ENCODE measurements around the gene TMED6. TPM values are rescaled to one million over a fixed set of nuclear protein-coding genes. Genes with fewer than 3 reads are reported as not detected.

TMED6 gene
- total RNA-seq, 1 experiment from 2014 or later = 0.91 TPM

GRCh38 chr16:69366431-69366830, 14.8 kb upstream of the TMED6 start:
- no peak for DNase-seq (ENCODE audit: low read depth, low spot score)
- CTCF ChIA-PET = no interaction called here
- Histone ChIP-seq H3K27me3 (ENCODE audit: insufficient read depth, low read length) (no peaks in the 10 kb centered on the region), H3K9me3 (ENCODE audit: control insufficient read depth in 1 of 2, insufficient read depth in 1 of 2, low read depth in 1 of 2, low read length in 2 of 2) (no peaks in the 10 kb centered on the region), H3K79me2 (ENCODE audit: insufficient read depth, low read length) (peaks cover 37% of the 10 kb centered on the region), H2AFZ (ENCODE audit: low read depth, low read length, poor library complexity, severe bottlenecking) (no peak overlapping the region), H3K27ac (ENCODE audit: low read depth, low read length) (no peak overlapping the region), H3K4me2 (ENCODE audit: low read length) (no peak overlapping the region), H4K20me1 (ENCODE audit: insufficient read depth) (no peaks in the 10 kb centered on the region), H3K9ac (ENCODE audit: low read length) (no peak overlapping the region), H3K4me3 (replicated peaks in 1 of 2; ENCODE audit: low read depth in 1 of 2, low read length in 2 of 2) (no peak overlapping the region), H3K4me1 (ENCODE audit: control insufficient read depth in 1 of 2, insufficient read depth in 2 of 2, low read length in 2 of 2) (peaks cover 0 to 8% of the 10 kb centered on the region in 2 experiments; a peak in 1 of 4 replicates), H3K36me3 (ENCODE audit: control insufficient read depth in 1 of 2, insufficient read depth in 2 of 2, low read length in 2 of 2) (peaks cover 53 to 67% of the 10 kb centered on the region in 2 experiments), H3K9me2 (ENCODE audit: insufficient read depth) (no peaks in the 10 kb centered on the region)
- intact Hi-C loops (cut with micrococcal nuclease) = no loop called here
- RAD21 ChIA-PET (ENCODE audit: low non-redundant PET in 1 of 2, low total read pairs in 2 of 2, uncharacterized antibody in 2 of 2, unreplicated experiment in 2 of 2) = no interaction called here
- TF ChIP-seq POLR2A (IDR thresholded peaks at IDR 0.05; ENCODE audit: borderline replicate concordance, extremely low read depth, insufficient read depth, insufficient read length) (no peak), CEBPB (IDR thresholded peaks at IDR 0.05; ENCODE audit: low read depth) (no peak)
- POLR2A ChIA-PET = no interaction called here
- ATAC-seq = no peak
- BruUV-seq (replicated peaks) = no TSS peak

DNA sequence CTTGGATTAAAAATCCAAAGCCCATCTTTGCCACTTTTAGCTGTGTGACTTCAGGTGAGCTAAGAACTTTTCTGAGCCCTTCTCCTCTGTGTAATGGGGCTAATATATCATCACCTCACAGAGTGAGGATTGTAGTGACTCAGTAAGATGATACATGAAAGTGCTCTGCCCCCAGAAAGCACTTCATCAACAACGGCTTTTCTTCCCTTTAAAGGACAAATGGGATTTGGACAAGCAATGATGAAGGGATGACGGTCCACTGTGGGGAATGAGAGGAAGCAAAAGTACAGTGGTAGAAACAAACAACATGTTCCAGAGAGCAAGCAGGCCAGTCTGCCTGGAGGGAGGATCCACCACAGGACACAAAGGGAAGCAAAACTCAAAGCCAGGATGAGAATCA, 14.3 kb upstream of the TMED6 start:
- no peak for ATAC-seq
- H2AFZ ChIP-seq (ENCODE audit: low read depth, low read length, poor library complexity, severe bottlenecking) = no peak overlapping the region
- no peak for TF ChIP-seq EZH2phosphoT487 (IDR thresholded peaks at IDR 0.05; ENCODE audit: borderline replicate concordance)
- no peak for TF ChIP-seq CEBPB (IDR thresholded peaks at IDR 0.05; ENCODE audit: low read depth)
- TF ChIP-seq POLR2AphosphoS5 (IDR thresholded peaks at IDR 0.05; ENCODE audit: low read depth, low read length) = no peak
- no peak for TF ChIP-seq JUND (IDR thresholded peaks at IDR 0.05)
- TF ChIP-seq SIN3A (IDR thresholded peaks at IDR 0.05; ENCODE audit: low read depth) = no peak
- H4K20me1 ChIP-seq (ENCODE audit: insufficient read depth) = no peaks in the 10 kb centered on the region
- peaks cover 34% of the 10 kb centered on the region for H3K79me2 ChIP-seq (ENCODE audit: insufficient read depth, low read length)
- POLR2A ChIA-PET = no interaction called here
- peaks cover 50 to 66% of the 10 kb centered on the region in 2 experiments for H3K36me3 ChIP-seq (ENCODE audit: control insufficient read depth in 1 of 2, insufficient read depth in 2 of 2, low read length in 2 of 2)
- no peak overlapping the region for H3K27ac ChIP-seq (ENCODE audit: low read depth, low read length)
- peaks cover 2 to 13% of the 10 kb centered on the region in 2 experiments; a peak in 3 of 4 replicates for H3K4me1 ChIP-seq (ENCODE audit: control insufficient read depth in 1 of 2, insufficient read depth in 2 of 2, low read length in 2 of 2)
- no TSS peak for BruUV-seq (replicated peaks)
- intact Hi-C loops (cut with micrococcal nuclease) = no loop called here
- DNase-seq (ENCODE audit: low read depth, low spot score) = no peak
- H3K9ac ChIP-seq (ENCODE audit: low read length) = no peak overlapping the region
- RAD21 ChIA-PET (ENCODE audit: low non-redundant PET in 1 of 2, low total read pairs in 2 of 2, uncharacterized antibody in 2 of 2, unreplicated experiment in 2 of 2) = no interaction called here
- H3K4me3 ChIP-seq (replicated peaks in 1 of 2; ENCODE audit: low read depth in 1 of 2, low read length in 2 of 2) = no peak overlapping the region
- CTCF ChIA-PET = no interaction called here
- H3K9me3 ChIP-seq (ENCODE audit: control insufficient read depth in 1 of 2, insufficient read depth in 1 of 2, low read depth in 1 of 2, low read length in 2 of 2) = no peaks in the 10 kb centered on the region
- no peak overlapping the region for H3K4me2 ChIP-seq (ENCODE audit: low read length)
- no peaks in the 10 kb centered on the region for H3K9me2 ChIP-seq (ENCODE audit: insufficient read depth)
- H3K27me3 ChIP-seq (ENCODE audit: insufficient read depth, low read length) = no peaks in the 10 kb centered on the region
